AG04449 (cell line): Measurements from ENCODE around the gene CYB5R3.
A peak's percentile ranks its signal among the peaks of the same experiment; 100 is the strongest.

Source experiments
- CTCF ChIA-PET: fragments of 350-600 bp; formaldehyde crosslinking; extraction: SDS; loops from one replicate; lab custom pipeline; 2021; ENCODE audit warnings: antibody characterized with exemption; lab: Yijun Ruan, JAX
- POLR2A ChIA-PET: fragments of 400-600, 350-600 bp; formaldehyde crosslinking; extraction: SDS; loops from one replicate; lab custom pipeline; 2020; ENCODE audit warnings: antibody characterized with exemption, inconsistent platforms; lab: Yijun Ruan, JAX
- DNase-seq: peaks from one replicate; pipeline ENCODE4 v3.0.0-alpha.2; 2010; ENCODE audit warnings: low read depth, low spot score
- H3K4me3 ChIP-seq: 2 replicates; pipeline ENCODE4 v1.5.1; 2011; ENCODE audit warnings: low read depth, mild to moderate bottlenecking, control low read depth, low read length
- CTCF ChIP-seq: IDR thresholded peaks from one replicate; pipeline ENCODE4 v1.5.1; 2011; ENCODE audit warnings: mild to moderate bottlenecking, moderate library complexity, low read length, control low read depth, inconsistent platforms; ENCODE audit not compliant: insufficient read depth; ENCODE audit errors: missing control alignments

The CYB5R3 gene

GRCh38 chr22:42623756-42624441, 25.3 kb downstream of the CYB5R3 start:
- DNase-seq: no peak
- ChIA-PET POLR2A (interaction anchor here (4.4 kb wide), 1 partner anchor 9 kb away, joined by 13 read pairs; the partner anchor contains the start of gene POLDIP3), CTCF (interaction anchor here (2.1 to 5.3 kb wide), 4 partner anchors 8 to 196 kb away, joined by 5 to 60 read pairs (median 40); partner anchors contain the start of gene ATP5MGL)
- H3K4me3 ChIP-seq: no peak overlapping the region
- no peak for TF ChIP-seq CTCF

DNA sequence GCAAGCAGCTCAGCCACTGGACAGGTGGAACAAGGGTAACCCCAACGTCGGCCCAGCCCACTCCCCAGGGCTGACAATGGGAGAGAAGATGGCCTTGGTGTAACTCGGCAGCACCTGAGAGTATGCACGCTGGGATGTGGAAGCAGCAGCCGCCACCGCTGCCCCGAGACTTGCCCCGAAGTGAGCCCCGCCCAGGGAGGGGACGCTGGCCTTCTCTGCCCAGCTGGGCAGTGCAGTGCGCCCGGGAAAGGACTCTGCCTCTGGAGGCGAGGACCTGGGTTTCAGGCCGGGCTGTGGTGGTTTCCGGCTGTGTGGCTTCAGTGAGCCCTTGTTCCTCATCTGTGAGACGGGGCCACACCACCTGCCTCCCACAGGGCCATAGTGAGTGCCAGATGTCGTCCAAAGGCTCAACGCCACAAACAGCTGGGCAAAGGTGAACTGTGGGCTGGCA, 25.9 kb downstream of the CYB5R3 start:
- no peak for DNase-seq
- ChIA-PET CTCF (interaction anchor here (1.6 to 5.3 kb wide), 7 partner anchors 9 to 468 kb away, joined by 3 to 60 read pairs (median 15); partner anchors contain the start of gene ATP5MGL), POLR2A (interaction anchor here (4.4 kb wide), 1 partner anchor 8 kb away, joined by 13 read pairs; the partner anchor contains the start of gene POLDIP3)
- TF ChIP-seq CTCF: no peak
- no peak overlapping the region for H3K4me3 ChIP-seq

GRCh38 chr22:42622061-42622710, 27.0 kb downstream of the CYB5R3 start:
- ChIA-PET CTCF (interaction anchor here (0.6 to 5.3 kb wide), 23 partner anchors 7 to 469 kb away, joined by 3 to 60 read pairs (median 6); partner anchors contain the start of genes ATP5MGL and CYB5R3), POLR2A (interaction anchor here (0.6 to 1.4 kb wide), 5 partner anchors 18 to 180 kb away, joined by 3 to 5 read pairs (median 3); no protein-coding TSS in a partner anchor)
- no peak for TF ChIP-seq CTCF
- no peak overlapping the region for H3K4me3 ChIP-seq
- no peak for DNase-seq

DNA sequence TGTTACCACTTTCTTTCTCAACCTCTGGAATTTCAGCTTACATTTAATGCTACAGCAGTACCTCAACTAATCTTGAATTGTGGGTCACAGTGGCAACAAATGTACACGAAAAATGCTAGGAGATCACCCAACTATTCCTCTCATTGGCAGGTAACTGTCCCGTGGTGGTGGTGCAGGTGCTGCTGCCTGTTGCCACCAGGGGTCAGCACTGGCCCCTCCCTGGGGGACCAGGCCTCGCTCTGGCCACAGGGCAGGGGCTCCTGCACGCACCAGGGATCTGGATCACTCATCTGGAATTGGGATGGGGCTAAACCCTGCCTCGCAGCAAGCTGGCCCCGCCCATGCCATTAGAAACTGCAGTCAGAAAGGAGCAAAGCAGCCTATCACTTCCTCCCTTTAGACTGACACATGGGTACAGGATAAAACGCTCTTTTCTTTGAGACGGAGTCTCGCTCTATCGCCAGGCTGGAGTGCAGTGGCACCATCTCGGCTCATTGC, 27.6 kb downstream of the CYB5R3 start:
- no peak overlapping the region for H3K4me3 ChIP-seq
- POLR2A ChIA-PET: interaction anchor here (0.7 to 1.4 kb wide), 4 partner anchors 14 to 28 kb away, joined by 3 to 5 read pairs (median 3); partner anchors contain the start of gene CYB5R3
- peak; percentile 97 for TF ChIP-seq CTCF
- CTCF ChIA-PET: interaction anchor here (0.6 to 5.3 kb wide), 34 partner anchors 8 to 470 kb away, joined by 3 to 60 read pairs (median 4); partner anchors contain the start of genes ATP5MGL and CYB5R3
- no peak for DNase-seq

DNA sequence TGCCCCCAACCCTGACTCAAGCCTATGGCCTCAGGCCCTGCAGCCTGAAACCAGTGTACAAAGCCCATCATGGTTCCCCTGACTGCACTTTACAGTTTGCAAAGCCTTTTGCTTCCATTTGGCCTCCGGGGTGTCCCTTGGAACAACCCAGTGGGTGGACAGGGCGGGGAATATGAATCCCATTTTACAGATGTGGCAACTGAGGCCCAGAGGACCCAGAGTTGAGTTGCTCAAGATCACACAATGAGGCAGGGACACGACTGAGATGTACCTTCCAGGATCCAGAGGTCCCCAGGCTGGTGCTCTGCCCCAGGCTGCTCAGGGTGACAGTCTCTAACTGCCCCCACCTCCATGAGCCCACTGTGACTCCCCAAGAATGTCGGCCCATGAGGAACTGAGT, 29.1 kb downstream of the CYB5R3 start:
- ChIA-PET CTCF (interaction anchor here (0.8 to 5.3 kb wide), 6 partner anchors 9 to 200 kb away, joined by 3 to 60 read pairs (median 10); partner anchors contain the start of gene CYB5R3), POLR2A (no interaction called here)
- TF ChIP-seq CTCF: no peak
- DNase-seq: no peak
- H3K4me3 ChIP-seq: no peak overlapping the region
